ENCODE data around the gene AGAP3. TPM values are rescaled to one million over a fixed set of nuclear protein-coding genes. Genes with fewer than 3 reads are reported as not detected.
A peak's percentile ranks its signal among the peaks of the same experiment; 100 is the strongest.
"Not testable (repeated sequence)": the region's sequence is repeated elsewhere in the genome, so short reads cannot be mapped to it uniquely, and the experiment has no call there.

Gene AGAP3
- total RNA-seq: 54.7 TPM

DNA sequence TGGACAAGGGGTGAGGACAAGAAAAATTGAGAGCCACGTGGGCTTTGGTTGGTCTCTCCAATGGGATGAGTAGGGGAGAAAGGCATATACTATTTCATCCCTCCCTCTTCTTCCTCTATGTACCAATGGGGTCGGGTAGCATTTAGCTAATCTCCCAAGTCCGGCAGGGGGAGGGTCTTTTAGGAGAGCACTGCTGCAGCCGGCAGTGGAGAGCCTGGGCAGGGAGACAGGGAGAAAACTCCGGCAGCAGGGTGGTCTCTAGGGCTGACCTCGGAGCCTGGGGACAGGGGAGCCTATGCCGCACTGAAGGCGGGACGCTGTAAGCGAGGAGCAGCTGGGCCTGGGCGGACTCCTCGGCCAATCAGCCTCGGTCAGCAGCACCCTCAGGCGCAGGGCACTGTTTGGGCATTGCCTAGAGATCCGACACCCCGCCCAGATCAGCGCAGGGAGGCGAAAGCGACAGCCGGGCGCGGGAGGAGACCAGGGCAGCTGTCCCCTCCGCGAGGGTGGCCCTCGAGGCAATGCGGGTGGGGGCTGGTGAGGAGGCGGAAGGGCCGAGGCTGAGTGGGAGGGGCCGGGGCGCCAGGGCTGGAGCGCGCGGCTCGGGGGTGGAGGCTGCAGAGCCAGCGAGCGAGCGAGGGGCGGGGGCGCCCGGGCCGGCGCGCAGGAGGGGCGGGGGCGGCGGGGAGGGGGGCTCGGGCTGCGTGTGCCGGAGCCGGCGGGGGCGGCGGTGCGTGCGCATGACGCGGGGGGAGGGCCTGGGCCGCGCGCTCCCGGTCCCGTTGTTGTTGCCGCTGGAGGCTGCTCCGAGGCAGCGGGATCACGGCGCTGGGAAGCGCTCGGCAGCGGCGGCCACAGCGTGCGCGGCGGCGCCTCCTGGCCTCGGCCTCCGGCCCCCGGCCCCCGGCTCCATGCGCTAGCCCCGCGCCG lies at the start of gene AGAP3:
Gene AGAP3, plus strand, starts transcription at position 785 of the 930 bp plus-strand sequence. CDS start 267 bp downstream, outside the sequence.
- DNase-seq (ENCODE audit: low spot score): peak; percentile 93
- peak; percentile 61 for ATAC-seq

DNA sequence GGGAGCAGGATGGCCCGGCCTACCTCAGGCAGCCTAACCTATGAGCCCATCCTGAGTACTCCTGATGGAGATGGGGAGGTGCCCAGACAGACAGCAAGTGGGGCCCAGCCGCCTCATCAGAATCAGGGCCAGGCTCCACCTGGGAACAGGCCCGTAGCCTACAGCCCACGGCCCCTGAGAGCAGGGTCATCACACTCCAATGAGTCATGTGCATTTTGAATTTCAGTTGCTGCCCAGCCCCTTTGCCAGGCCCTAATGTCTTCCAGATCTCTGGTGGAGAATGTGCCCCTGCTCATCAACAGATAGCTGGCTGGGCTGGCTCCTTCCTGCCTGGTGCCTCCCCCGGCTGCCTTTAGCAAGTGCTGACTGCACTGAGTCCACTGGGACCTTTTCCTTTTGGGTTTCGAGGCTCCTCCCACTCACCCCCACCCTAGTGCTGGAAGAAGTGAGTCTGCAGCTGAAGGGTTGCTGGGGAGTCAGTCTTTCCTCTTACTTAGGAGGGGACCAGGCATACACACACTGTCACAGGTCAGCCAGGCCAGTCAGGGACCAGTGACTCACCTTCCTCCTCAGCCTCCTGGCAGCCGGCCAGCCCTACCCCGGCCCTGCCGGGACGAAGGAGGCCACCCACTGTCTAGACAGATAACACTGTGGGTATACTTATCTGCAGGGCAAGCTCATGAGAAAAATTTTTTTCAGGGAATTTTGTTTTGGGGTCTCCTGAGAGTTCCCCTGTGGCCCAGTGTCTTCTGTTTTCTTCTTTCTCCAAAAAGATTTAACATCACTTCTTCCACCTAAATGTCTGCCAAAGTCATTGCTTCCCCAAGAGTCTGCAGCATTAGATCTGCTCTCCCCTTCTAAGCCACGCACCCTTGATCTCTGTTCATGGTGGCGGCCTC lies 47.1 kb upstream of the AGAP3 start:
- DNase-seq (ENCODE audit: low spot score): no peak
- peak; percentile 56 for ATAC-seq

DNA sequence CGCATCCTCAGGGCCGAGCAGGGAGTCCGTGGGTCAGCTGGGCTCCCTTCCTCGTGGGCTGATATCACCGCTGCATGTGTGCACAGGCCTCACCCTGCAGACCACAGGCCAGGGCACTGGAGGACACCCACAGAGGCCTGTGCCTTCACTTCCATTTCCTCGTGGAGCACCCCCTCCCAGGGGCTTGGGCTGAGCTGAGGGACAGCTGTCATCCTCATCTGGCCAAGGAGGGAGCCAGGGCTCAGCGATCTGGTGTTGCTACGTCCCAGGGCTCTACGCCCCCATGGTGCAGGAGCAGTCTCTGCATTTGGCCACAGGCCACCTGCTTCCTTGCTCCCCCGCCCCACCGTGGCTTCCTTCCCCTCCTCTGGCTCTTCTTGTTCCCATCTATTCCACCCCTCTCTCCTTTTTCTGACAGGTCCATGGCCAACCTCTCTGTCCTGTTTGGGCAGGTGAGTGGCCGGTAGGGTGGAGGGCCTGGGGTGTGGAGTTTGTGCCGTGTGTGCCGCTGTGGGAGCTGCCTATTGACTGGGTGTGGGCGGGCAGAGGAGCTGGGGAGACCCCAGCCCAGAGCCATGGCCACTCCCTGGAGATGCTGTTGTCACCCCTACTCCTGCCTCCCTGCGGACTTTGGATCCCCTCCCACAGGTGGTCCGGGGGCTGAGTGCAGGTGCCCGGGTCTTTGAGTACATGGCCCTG lies 46.3 kb upstream of the AGAP3 start:
- DNase-seq (ENCODE audit: low spot score) (no peak), ATAC-seq (peak; percentile 19)

DNA sequence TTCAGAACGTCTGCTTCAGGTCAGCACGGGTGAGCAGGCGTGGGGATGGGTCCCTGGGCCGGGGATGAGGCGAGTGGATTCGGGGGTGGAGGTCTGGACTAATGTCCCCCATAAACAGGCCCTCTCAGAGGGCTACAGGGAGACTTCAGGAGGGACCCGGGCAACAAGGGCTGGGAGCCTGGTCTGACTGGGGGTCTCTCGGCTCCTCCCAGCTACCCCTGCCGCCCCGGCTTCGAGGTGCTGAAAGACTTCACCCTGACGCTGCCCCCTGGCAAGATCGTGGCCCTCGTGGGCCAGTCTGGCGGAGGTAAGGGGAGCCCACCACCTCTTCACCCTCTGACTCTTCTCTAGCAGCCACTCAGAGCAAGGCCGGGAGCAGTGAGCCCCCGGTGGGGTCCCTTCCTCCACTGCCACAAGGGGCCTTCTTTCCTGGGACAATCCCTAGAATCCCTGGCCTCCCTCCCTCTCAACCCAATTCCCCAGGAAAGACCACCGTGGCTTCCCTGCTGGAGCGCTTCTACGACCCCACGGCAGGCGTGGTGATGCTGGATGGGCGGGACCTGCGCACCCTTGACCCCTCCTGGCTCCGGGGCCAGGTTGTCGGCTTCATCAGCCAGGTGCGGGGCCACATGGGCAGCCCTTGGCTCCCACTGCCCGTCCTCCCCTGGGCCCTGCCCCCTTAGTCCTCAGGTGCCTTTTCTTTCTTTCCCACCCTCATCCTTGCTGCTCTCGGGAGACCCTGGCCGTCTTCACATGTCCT lies 45.5 kb upstream of the AGAP3 start:
- no peak for DNase-seq (ENCODE audit: low spot score)
- no peak for ATAC-seq

GRCh38 chr7:151043449-151043848 lies 42.8 kb upstream of the AGAP3 start:
- ATAC-seq; DNase-seq (ENCODE audit: low spot score): not testable (repeated sequence)

GRCh38 chr7:151043959-151044358 lies 42.3 kb upstream of the AGAP3 start:
- no peak for DNase-seq (ENCODE audit: low spot score)
- no peak for ATAC-seq

GRCh38 chr7:151045262-151045661 lies 41.0 kb upstream of the AGAP3 start:
- DNase-seq (ENCODE audit: low spot score) (no peak), ATAC-seq (no peak)

DNA sequence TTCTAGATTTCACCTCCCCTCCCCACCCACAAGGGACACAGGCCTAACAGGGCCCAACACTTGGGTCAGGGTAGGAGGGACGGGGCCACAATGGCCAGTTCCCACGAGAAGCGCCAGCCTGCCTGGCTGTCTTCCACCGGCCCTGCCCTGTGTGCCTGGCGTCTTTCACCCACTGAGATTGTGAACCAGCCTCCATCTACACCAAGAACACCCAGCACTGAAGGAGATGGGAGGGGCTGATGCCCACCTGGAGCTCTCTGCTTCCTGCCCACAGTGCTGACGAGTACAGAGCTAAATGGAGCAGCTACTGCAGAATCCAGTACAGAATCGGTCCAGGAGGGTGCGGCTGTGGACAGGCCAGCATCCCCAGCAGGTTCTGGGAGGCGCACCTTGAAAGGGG lies 40.3 kb upstream of the AGAP3 start:
- ATAC-seq (no peak), DNase-seq (ENCODE audit: low spot score) (no peak)

DNA sequence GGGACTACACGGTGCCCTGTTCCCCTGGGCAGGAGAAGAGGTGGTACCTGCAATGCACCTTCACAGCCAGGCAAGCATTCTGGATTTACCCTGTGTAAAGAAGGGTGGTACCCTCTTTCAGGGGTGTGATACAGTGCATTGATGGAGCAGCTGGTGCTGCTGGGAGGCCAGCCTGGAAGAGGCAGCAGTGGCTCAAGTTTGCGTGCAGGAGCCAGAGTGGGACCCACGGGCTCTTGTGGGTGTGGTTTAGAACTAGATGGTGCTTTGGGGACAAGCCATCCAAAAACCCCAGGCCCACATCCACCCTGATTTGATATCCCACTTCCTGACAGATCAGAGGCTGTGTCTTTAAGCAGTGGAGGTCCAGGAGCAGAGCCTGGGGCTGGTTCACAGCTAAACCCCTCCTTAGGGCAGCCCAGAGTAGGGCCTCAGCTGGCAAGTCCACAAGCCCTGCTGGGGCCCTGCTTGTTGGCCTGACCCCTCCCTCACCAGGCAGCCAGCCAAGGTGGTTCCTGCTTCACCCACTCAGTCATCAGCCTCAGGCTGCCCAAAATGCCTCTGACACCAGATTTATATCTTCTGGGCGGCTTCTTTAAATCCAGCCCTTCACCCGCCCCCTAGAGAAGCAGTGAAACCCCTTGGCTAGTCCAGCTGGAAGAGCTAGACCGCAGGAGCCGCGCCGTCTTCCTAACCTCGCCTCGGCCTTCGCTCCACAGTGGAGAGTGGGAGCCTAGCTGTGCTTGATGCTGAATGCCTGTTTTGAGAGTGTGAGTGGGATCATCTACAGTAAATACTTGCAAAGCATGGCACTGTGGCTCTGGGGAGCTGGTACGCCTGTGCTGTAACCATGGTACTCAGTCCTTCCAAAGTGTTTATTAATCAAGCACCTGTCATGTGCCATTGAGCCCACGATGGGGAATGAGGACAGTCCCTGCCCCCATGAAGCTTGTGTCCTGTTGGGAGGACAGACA lies 39.4 kb upstream of the AGAP3 start:
- ATAC-seq (no peak), DNase-seq (ENCODE audit: low spot score) (no peak)

DNA sequence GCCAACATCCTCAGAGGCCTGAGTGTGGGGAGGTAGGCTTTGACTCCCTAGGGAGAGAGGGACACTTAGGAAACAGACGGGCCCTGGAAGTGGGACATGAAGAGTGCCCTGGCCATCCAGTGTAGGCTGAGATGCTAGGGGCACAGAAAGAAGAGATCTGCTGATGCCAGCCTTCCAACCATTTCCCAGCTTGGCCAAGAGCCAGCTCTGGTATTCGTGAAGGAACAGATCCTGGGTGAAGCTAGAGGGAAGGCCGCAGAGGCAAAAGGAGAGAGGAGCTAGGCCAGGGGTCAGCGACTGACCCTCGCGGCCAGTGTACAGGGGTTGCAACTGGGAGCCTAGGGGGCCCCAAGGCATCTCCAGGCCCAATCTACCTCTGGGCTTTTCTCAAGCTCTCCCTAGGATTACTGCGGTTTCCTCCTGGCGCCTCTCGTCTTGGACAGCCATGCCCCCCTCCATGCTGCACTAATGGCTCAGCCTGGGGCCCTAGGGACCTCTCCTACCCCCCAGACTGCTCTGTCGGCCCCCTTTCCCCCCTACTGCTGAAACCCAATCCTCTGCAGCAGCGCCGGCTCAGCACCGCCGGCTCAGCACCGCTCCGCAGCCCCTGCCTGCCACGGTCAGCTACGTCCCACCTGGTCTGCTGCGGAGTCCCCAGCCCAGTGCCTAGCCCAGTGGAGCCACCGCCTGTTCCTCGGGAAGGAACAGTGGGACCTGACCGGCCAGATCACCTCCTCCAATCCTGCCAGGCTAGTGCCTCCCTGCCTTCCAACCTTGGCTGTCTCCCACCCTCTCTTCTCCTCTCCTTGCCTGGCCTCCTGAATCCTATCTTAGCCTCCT lies 38.1 kb upstream of the AGAP3 start, which contains the start of gene ASIC3:
Gene ASIC3, plus strand, starts transcription at position 556 of the 840 bp plus-strand sequence. CDS start 355 bp downstream, outside the sequence.
- ATAC-seq (no peak), DNase-seq (ENCODE audit: low spot score) (no peak)

GRCh38 chr7:151048911-151049463 lies 37.3 kb upstream of the AGAP3 start:
- DNase-seq (ENCODE audit: low spot score) (no peak), ATAC-seq (no peak)

GRCh38 chr7:151051108-151051507 lies 35.2 kb upstream of the AGAP3 start:
- ATAC-seq (peak; percentile 72), DNase-seq (ENCODE audit: low spot score) (no peak)

DNA sequence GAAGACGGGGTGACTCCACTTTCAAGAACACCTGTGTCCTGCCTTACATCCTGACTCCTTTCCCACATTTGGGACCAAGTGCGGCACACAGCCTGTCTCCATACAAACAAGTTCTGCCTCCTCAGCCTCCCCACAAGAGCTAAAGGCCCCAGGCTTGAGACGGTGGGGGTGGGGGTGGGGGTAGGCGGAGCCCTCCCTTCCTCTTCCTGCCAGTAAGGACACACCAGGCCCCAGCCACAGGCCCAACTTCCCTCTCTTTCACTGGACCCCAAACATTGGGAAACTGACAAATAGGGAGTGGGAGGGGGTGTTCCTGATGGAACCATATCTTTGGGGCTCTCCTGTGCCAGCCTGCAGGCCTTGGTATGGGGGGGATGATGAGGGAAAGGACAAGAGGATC lies 33.2 kb upstream of the AGAP3 start:
- DNase-seq (ENCODE audit: low spot score): no peak
- no peak for ATAC-seq

- ATAC-seq (no peak), DNase-seq (ENCODE audit: low spot score) (no peak)
Observed at GRCh38 chr7:151053751-151054150, 32.5 kb upstream of the AGAP3 start.

DNA sequence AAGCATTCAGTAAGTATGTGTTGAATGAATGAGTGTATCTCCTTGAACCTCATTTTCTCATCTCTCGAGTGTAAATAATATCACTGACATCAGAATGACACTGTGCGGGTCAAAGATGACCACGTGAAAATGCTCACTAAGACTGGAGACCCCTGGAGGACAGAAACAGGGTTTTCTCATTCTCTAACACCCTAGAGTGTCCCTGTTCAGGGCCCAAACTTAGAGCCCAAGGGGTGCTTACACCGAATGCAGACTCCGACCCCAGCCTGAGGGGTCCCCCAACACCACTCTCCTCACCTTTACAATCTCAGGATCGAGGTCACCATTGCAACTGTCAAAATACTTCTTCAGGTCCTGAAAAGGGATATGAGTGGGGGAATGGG lies 30.0 kb upstream of the AGAP3 start:
- DNase-seq (ENCODE audit: low spot score) (no peak), ATAC-seq (no peak)

GRCh38 chr7:151056666-151057505 lies 29.4 kb upstream of the AGAP3 start:
- DNase-seq (ENCODE audit: low spot score) (no peak), ATAC-seq (no peak)

GRCh38 chr7:151057506-151057988 lies 28.7 kb upstream of the AGAP3 start, which contains the start of gene CDK5:
CDK5 (minus strand) TSS chr7:151057897; CDS start chr7:151057848, 49 bp downstream.
- ATAC-seq (no peak), DNase-seq (ENCODE audit: low spot score) (no peak)

Data from left lobe of liver (tissue), 2 donors.